ENCODE measurements around the gene ZNF691.
"Not testable (repeated sequence)": the region's sequence is repeated elsewhere in the genome, so short reads cannot be mapped to it uniquely, and the experiment has no call there.

The ZNF691 gene

GRCh38 chr1:42833981-42834380 is 12.4 kb upstream of the ZNF691 start:
- no peak for DNase-seq

DNA sequence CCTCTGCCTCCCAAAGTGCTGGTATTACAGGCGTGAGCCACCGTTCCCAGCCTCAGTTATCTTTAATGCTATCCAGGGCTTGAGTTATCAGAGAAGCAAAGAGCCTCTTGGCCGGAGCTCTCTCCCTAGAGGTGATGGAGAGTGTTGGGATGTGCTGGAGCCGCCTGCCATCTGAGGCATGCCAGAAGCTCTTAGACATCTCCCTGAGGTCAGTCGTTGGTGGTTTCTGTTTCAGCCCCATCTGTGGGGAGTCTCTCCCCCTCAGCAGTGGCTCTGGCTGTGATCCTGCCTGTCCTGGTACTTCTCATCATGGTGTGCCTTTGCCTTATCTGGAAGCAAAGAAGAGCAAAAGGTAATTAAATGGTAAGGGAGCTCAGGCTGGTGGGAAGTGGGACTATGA is 11.6 kb upstream of the ZNF691 start:
- DNase-seq: no peak

- no peak for DNase-seq
Observed at GRCh38 chr1:42835422-42835821, 11.0 kb upstream of the ZNF691 start.

DNA sequence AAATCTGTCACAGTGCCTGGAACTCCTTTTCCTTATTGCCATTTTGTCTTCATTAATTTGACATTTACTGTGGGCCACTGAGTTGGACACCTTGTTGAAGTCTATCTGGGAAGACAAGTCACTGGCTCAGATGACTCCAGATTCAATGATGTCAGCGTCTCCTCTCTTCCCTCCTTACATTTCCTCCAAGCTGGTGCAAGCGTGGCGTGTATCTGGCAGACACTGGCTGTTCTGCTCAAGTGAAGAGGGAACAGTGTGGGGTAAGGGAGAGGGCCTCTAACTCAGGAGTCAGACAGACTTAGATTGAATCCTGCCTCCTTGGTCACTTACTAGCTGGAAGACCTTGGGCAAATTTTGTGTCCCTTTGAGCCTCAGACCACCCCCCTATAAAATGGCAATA is 8.7 kb upstream of the ZNF691 start:
- no peak for DNase-seq

DNA sequence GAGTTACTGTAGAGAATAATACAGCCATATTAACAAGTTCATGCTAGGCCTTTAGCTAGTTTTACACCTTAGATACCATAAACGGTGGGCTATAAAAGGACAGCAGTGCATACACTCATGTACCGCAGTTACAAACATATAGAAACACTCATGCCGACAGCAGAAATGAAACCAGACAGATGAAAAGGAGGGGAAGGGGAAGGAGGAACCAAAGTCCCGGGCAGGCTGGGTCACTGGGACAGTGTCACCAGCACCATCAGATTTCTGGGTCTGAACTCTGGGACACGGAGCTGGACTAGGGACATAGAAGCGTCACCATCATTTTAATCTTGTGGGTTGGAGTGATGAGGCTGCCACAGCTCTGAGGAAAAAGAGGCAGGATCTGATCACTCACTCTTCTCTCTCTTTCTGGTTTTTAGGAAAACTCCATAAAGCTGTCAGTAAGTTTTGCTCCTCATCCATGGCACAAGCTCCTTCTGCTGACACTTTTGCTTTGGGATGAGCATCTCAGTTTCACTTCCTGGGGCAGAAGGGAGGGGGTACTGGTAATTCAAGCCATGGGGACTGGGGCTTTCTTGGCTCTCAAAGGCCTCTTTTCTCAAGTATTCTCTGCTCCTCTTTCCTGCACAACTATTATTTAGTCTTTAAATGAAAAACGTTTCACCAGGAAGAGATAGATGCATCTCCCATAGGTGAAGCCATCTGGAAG is 7.8 kb upstream of the ZNF691 start:
- DNase-seq: no peak

GRCh38 chr1:42841010-42841409 is 5.4 kb upstream of the ZNF691 start:
- no peak for DNase-seq

DNA sequence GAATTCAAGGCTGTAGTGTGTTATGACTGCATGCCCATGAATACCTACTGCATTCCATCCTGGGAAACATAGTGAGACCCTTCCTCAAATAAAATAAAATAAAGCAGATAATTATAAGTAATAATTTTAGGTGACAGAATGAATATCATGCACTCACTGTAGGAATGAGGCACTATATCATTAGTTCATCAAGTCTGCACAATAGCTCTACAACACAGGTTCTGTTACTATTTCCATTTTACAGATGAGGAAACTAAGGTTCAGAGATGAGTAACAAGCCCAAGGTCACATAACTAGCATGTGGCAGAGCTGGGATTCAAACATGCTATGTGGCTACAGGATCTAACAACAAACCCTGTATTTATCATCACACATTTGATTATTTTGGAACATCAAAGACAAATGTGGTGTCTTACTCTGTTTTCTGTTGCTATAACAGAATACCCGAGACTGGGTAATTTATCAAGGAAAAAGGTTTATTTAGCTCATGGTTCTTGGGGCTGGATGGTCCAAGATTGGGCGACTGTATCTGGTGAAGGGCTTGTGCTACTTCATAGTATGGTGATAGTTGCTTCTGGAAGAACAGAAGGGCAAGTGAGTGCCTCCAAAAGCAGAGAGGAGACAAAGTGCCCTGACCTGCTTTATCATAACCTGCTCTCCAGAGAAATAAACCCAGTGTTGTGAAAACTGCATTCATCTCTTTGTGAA is 4.8 kb upstream of the ZNF691 start:
- DNase-seq: no peak

GRCh38 chr1:42844592-42845140 is 1.7 kb upstream of the ZNF691 start:
- DNase-seq: no peak

DNA sequence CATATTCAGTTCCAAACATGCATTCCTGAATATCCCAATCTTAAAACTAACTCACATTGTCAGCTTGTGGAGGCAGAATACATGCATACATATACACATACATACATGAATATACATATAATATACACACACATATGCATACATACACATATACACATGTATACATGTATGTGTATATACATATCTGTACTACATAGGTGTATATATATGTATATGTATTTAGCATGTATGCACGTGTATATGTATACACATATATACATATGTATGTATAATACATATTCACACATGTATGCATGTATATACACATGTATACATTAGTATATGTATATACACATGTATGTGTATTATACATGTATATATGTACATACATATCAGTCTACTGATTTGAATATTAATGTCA is 1.2 kb upstream of the ZNF691 start:
- no peak for DNase-seq

DNA sequence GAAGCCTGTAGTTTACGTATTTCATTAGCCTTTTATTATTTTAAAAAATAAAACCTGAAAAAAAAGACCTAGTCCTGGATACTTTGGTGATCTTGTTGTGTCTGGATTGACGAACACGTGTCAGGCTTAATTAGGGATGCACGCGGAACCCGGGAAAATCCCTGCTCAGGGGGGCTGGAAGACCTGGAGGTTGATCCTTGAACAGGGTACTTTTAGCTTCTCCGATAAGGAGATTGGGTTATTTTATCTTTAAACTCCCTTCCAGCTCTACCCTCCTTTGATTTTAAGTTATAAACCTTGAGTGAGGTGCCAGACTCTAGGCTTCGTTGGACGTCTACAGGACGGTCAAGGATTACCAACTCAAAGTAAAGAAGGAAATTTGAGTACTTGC is 552 bp upstream of the ZNF691 start:
- DNase-seq: peak; percentile 40

GRCh38 chr1:42847111-42847595 is 740 bp downstream of the ZNF691 start:
- DNase-seq: no peak

DNA sequence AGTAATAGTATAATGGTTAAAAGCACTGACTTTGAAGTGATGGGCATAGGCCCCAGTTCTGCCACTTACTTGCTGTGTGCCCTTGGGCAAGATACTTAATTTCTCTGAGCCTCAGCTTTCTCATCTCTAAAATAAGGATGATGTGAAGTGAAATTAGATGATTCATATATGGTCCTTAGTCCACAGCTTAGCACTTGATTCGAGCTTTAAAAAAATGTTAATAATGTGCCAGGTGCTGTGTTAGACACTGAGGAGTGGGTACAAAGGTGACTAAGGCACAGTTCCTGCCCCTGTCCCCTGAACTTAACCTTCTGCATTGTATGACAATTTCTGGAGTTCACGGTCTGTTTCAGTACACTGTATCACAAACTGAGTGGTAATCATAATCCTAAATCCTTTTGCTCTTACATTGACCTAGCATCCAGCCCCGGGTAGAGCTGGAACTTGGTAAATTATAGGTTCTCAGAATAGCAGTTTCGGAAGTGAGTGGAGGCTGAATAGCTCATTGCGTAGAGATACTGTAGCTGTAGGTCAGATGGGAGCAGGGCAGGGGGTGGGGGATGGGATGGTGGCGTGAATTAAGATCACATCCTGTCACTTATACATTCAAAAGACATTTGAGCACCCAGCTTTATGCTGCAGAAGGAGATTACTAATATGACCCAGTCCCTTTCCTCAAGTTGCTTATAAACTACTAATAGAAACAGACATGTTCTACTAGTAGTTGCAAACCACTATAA is 1.5 kb downstream of the ZNF691 start:
- no peak for DNase-seq

DNA sequence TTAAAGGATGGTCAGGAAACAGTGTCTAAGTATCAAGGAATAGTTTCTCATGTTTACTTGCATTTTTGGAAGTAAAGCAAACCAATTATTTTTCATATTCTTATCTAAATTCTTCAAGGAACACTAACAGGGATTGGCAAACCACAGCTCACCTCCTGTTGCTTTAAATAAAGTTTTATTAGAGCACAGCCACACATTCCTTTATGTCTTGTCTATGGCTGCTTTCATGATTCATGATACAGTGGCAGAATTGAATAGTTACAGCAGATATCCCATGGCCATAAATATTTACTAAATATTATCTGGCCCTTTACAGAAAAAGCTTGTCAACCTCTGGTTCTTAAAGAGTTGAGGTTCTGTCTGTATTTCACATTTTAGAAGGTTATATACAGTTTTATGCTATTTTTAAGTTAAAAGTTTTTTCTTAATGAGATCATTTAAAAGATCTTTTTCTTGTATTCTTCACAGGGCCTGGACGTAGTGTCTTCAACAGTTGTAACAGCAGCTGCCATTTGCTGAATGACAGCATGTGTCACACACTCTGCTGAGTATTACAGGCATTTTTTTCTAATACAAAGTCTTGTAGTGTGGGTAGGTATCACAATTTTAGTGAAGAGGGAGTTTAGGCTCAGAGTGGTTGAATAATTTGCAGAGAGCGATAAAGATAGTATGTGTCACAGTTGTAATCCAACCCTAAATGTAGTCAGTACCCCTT is 2.6 kb downstream of the ZNF691 start:
- DNase-seq: no peak

DNA sequence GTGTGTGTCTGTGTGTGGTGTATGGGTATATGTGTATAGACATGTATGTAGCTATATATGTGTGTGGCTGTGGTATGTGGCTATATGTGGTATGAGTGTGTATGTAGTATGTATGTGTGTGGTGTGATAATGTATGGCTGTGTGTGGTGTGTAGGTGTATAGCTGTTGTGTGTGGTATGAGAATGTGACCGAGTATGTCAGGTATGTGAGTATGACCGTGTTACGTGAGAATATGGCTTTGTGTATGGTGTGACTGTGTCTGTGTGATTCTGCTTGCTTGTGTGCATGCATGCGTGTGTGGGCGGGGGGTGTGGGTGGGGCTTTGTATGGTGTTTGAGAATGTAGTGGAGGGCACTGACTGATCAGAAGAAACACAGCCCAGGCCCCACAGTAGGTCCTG is 3.5 kb downstream of the ZNF691 start:
- DNase-seq: no peak

GRCh38 chr1:42851420-42851819 is 5.0 kb downstream of the ZNF691 start:
- no peak for DNase-seq

- DNase-seq: no peak
Observed at GRCh38 chr1:42851960-42852607, 5.7 kb downstream of the ZNF691 start.

DNA sequence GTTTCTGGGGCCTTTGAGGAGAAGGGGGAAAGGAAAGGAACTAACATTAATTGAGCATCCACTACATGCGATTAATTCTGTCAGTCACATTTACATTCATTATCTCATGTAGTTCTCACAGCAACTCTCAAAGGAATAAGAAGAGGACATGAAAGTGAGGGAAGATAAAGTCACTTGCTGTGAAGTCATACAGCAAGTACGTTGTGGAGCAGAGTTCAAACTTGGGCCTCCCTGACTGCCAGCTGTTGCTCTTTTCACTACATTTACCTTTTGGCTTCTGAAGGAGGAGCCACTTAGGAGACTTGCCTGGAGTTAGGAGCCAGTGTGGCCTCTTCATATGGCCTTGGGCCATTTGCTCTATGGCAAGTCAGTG is 6.2 kb downstream of the ZNF691 start:
- no peak for DNase-seq

GRCh38 chr1:42853116-42853884 is 6.9 kb downstream of the ZNF691 start:
- DNase-seq: no peak

DNA sequence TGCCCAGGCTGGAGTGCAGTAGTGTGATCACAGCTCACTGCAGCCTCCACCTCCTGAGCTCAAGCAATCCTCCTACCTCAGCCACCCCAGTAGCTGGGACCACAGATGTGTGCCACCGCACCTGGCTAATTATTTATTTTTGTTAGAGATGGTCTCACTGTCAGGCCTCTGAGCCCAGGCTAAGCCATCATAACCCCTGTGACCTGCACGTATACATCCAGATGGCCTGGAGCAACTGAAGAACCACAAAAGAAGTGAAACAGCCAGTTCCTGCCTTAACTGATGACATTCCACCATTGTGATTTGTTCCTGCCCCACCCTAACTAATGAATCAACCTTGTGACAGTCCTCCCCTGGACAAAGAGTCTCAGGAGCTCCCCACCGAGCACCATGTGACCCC is 10.1 kb downstream of the ZNF691 start:
- DNase-seq: not testable (repeated sequence)

DNA sequence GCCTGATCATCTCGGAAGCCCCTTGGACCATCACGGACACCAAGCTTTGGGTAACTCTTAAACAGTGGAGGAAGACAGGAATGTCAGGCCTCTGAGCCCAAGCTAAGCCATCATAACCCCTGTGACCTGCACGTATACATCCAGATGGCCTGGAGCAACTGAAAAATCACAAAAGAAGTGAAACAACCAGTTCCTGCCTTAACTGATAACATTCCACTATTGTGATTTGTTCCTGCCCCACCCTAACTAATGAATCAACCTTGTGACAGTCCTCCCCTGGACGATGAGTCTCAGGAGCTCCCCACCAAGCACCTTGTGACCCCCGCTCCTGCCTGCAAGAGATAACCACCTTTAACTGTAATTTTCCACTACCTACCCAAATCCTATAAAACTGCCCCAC is 13.0 kb downstream of the ZNF691 start:
- DNase-seq: not testable (repeated sequence)

GRCh38 chr1:42860339-42861013 is 14.1 kb downstream of the ZNF691 start:
- DNase-seq: peak; percentile 14

Measured in DMS53 (cell line).